ENCODE results near the gene FCRL5.

Gene FCRL5

GRCh38 chr1:157483635-157484034, 68.7 kb downstream of the FCRL5 start:
- CTCF ChIA-PET = interaction anchor here (1.0 to 12.8 kb wide), 10 partner anchors 8 to 310 kb away, joined by 3 to 105 read pairs (median 4); no protein-coding TSS in a partner anchor
- Histone ChIP-seq H3K4me3 (ENCODE audit: control insufficient read depth in 1 of 7, extremely low read depth in 1 of 7, insufficient read depth in 4 of 7, low read depth in 2 of 7, low read length in 6 of 7) (no peak overlapping the region), H3K27ac (ENCODE audit: insufficient read depth in 1 of 2, low read depth in 1 of 2, low read length in 2 of 2, poor library complexity in 1 of 2, severe bottlenecking in 2 of 2) (no peak overlapping the region), H3K9me3 (ENCODE audit: control extremely low read depth in 1 of 5, control insufficient read depth in 4 of 5, insufficient read depth in 2 of 5, low read depth in 1 of 5, low read length in 4 of 5) (peaks cover 0 to 17% (median 8%) of the 10 kb centered on the region in 5 experiments), H3K4me1 (ENCODE audit: control extremely low read depth in 1 of 4, control insufficient read depth in 4 of 4, insufficient read depth in 4 of 4, low read length in 3 of 4) (peaks cover 0 to 25% (median 17%) of the 10 kb centered on the region in 4 experiments), H3K27me3 (replicated peaks in 2 of 5; ENCODE audit: control insufficient read depth in 4 of 5, insufficient read depth in 5 of 5, low read length in 4 of 5) (no peaks in the 10 kb centered on the region), H3K36me3 (ENCODE audit: control insufficient read depth in 4 of 4, insufficient read depth in 4 of 4, low read length in 3 of 4) (no peaks in the 10 kb centered on the region)
- POLR2A ChIA-PET = no interaction called here
- 97% methylated on average over 2 of the region's 2 CpGs for WGBS (ENCODE audit: insufficient coverage)
- no peak for DNase-seq

- Histone ChIP-seq H3K27me3 (replicated peaks in 2 of 5; ENCODE audit: control insufficient read depth in 4 of 5, insufficient read depth in 5 of 5, low read length in 4 of 5) (no peaks in the 10 kb centered on the region), H3K4me3 (ENCODE audit: control insufficient read depth in 1 of 7, extremely low read depth in 1 of 7, insufficient read depth in 4 of 7, low read depth in 2 of 7, low read length in 6 of 7) (no peak overlapping the region), H3K9me3 (ENCODE audit: control extremely low read depth in 1 of 5, control insufficient read depth in 4 of 5, insufficient read depth in 2 of 5, low read depth in 1 of 5, low read length in 4 of 5) (peaks cover 0 to 26% (median 13%) of the 10 kb centered on the region in 5 experiments), H3K27ac (ENCODE audit: insufficient read depth in 1 of 2, low read depth in 1 of 2, low read length in 2 of 2, poor library complexity in 1 of 2, severe bottlenecking in 2 of 2) (no peak overlapping the region), H3K4me1 (ENCODE audit: control extremely low read depth in 1 of 4, control insufficient read depth in 4 of 4, insufficient read depth in 4 of 4, low read length in 3 of 4) (peaks cover 0 to 24% (median 16%) of the 10 kb centered on the region in 4 experiments), H3K36me3 (ENCODE audit: control insufficient read depth in 4 of 4, insufficient read depth in 4 of 4, low read length in 3 of 4) (no peaks in the 10 kb centered on the region)
- POLR2A ChIA-PET = no interaction called here
- DNase-seq = no peak
- CTCF ChIA-PET = interaction anchor here (1.0 to 12.8 kb wide), 8 partner anchors 10 to 281 kb away, joined by 3 to 105 read pairs (median 6); no protein-coding TSS in a partner anchor
- WGBS (ENCODE audit: insufficient coverage) = 100% methylated on average over 1 of the region's 2 CpGs
Measured at GRCh38 chr1:157482717-157483116, 69.6 kb downstream of the FCRL5 start.

- Histone ChIP-seq H3K4me1 (ENCODE audit: control extremely low read depth in 1 of 4, control insufficient read depth in 4 of 4, insufficient read depth in 4 of 4, low read length in 3 of 4) (peaks cover 0 to 19% (median 13%) of the 10 kb centered on the region in 4 experiments), H3K4me3 (ENCODE audit: control insufficient read depth in 1 of 7, extremely low read depth in 1 of 7, insufficient read depth in 4 of 7, low read depth in 2 of 7, low read length in 6 of 7) (no peak overlapping the region), H3K27me3 (replicated peaks in 2 of 5; ENCODE audit: control insufficient read depth in 4 of 5, insufficient read depth in 5 of 5, low read length in 4 of 5) (no peaks in the 10 kb centered on the region), H3K36me3 (ENCODE audit: control insufficient read depth in 4 of 4, insufficient read depth in 4 of 4, low read length in 3 of 4) (no peaks in the 10 kb centered on the region), H3K27ac (ENCODE audit: insufficient read depth in 1 of 2, low read depth in 1 of 2, low read length in 2 of 2, poor library complexity in 1 of 2, severe bottlenecking in 2 of 2) (no peak overlapping the region), H3K9me3 (ENCODE audit: control extremely low read depth in 1 of 5, control insufficient read depth in 4 of 5, insufficient read depth in 2 of 5, low read depth in 1 of 5, low read length in 4 of 5) (peaks cover 0 to 32% (median 17%) of the 10 kb centered on the region in 5 experiments)
- ChIA-PET POLR2A (no interaction called here), CTCF (interaction anchor here (1.4 to 12.8 kb wide), 5 partner anchors 9 to 119 kb away, joined by 3 to 105 read pairs (median 10); no protein-coding TSS in a partner anchor)
- DNase-seq = no peak
Measured at GRCh38 chr1:157482174-157482573, 70.1 kb downstream of the FCRL5 start.

- H3K9me3 ChIP-seq (ENCODE audit: control extremely low read depth in 1 of 5, control insufficient read depth in 4 of 5, insufficient read depth in 2 of 5, low read depth in 1 of 5, low read length in 4 of 5) = peaks cover 0 to 43% (median 22%) of the 10 kb centered on the region in 5 experiments
- peaks cover 0 to 8% (median 2%) of the 10 kb centered on the region in 4 experiments for H3K4me1 ChIP-seq (ENCODE audit: control extremely low read depth in 1 of 4, control insufficient read depth in 4 of 4, insufficient read depth in 4 of 4, low read length in 3 of 4)
- no peaks in the 10 kb centered on the region for H3K27me3 ChIP-seq (replicated peaks in 2 of 5; ENCODE audit: control insufficient read depth in 4 of 5, insufficient read depth in 5 of 5, low read length in 4 of 5)
- POLR2A ChIA-PET = no interaction called here
- H3K4me3 ChIP-seq (ENCODE audit: control insufficient read depth in 1 of 7, extremely low read depth in 1 of 7, insufficient read depth in 4 of 7, low read depth in 2 of 7, low read length in 6 of 7) = no peak overlapping the region
- no peak overlapping the region for H3K27ac ChIP-seq (ENCODE audit: insufficient read depth in 1 of 2, low read depth in 1 of 2, low read length in 2 of 2, poor library complexity in 1 of 2, severe bottlenecking in 2 of 2)
- CTCF ChIA-PET = interaction anchor here (1.2 to 4.8 kb wide), 2 partner anchors 10 to 76 kb away, joined by 3 to 25 read pairs; no protein-coding TSS in a partner anchor
- no peaks in the 10 kb centered on the region for H3K36me3 ChIP-seq (ENCODE audit: control insufficient read depth in 4 of 4, insufficient read depth in 4 of 4, low read length in 3 of 4)
- DNase-seq = no peak
Measured at GRCh38 chr1:157478030-157478429, 74.3 kb downstream of the FCRL5 start.

- no peak for DNase-seq
- H3K27me3 ChIP-seq (replicated peaks in 2 of 5; ENCODE audit: control insufficient read depth in 4 of 5, insufficient read depth in 5 of 5, low read length in 4 of 5) = no peaks in the 10 kb centered on the region
- H3K4me1 ChIP-seq (ENCODE audit: control extremely low read depth in 1 of 4, control insufficient read depth in 4 of 4, insufficient read depth in 4 of 4, low read length in 3 of 4) = peaks cover 0 to 8% (median under 1%) of the 10 kb centered on the region in 4 experiments
- WGBS (ENCODE audit: insufficient coverage) = 100% methylated on average over 3 of the region's 4 CpGs
- CTCF ChIA-PET = interaction anchor here (1.2 to 4.8 kb wide), 3 partner anchors 10 to 111 kb away, joined by 3 to 25 read pairs (median 3); no protein-coding TSS in a partner anchor
- H3K36me3 ChIP-seq (ENCODE audit: control insufficient read depth in 4 of 4, insufficient read depth in 4 of 4, low read length in 3 of 4) = no peaks in the 10 kb centered on the region
- no peak overlapping the region for H3K27ac ChIP-seq (ENCODE audit: insufficient read depth in 1 of 2, low read depth in 1 of 2, low read length in 2 of 2, poor library complexity in 1 of 2, severe bottlenecking in 2 of 2)
- H3K4me3 ChIP-seq (ENCODE audit: control insufficient read depth in 1 of 7, extremely low read depth in 1 of 7, insufficient read depth in 4 of 7, low read depth in 2 of 7, low read length in 6 of 7) = no peak overlapping the region
- H3K9me3 ChIP-seq (ENCODE audit: control extremely low read depth in 1 of 5, control insufficient read depth in 4 of 5, insufficient read depth in 2 of 5, low read depth in 1 of 5, low read length in 4 of 5) = peaks cover 0 to 43% (median 22%) of the 10 kb centered on the region in 5 experiments
- POLR2A ChIA-PET = no interaction called here
Measured at GRCh38 chr1:157477419-157477818, 74.9 kb downstream of the FCRL5 start.

GRCh38 chr1:157472959-157473358, 79.4 kb downstream of the FCRL5 start:
- POLR2A ChIA-PET = no interaction called here
- Histone ChIP-seq H3K4me3 (ENCODE audit: control insufficient read depth in 1 of 7, extremely low read depth in 1 of 7, insufficient read depth in 4 of 7, low read depth in 2 of 7, low read length in 6 of 7) (no peak overlapping the region), H3K27me3 (replicated peaks in 2 of 5; ENCODE audit: control insufficient read depth in 4 of 5, insufficient read depth in 5 of 5, low read length in 4 of 5) (no peaks in the 10 kb centered on the region), H3K27ac (ENCODE audit: insufficient read depth in 1 of 2, low read depth in 1 of 2, low read length in 2 of 2, poor library complexity in 1 of 2, severe bottlenecking in 2 of 2) (no peak overlapping the region), H3K4me1 (ENCODE audit: control extremely low read depth in 1 of 4, control insufficient read depth in 4 of 4, insufficient read depth in 4 of 4, low read length in 3 of 4) (peaks cover 3 to 22% (median 14%) of the 10 kb centered on the region in 4 experiments), H3K9me3 (ENCODE audit: control extremely low read depth in 1 of 5, control insufficient read depth in 4 of 5, insufficient read depth in 2 of 5, low read depth in 1 of 5, low read length in 4 of 5) (peaks cover 0 to 20% (median 9%) of the 10 kb centered on the region in 5 experiments), H3K36me3 (ENCODE audit: control insufficient read depth in 4 of 4, insufficient read depth in 4 of 4, low read length in 3 of 4) (no peaks in the 10 kb centered on the region)
- DNase-seq = no peak
- CTCF ChIA-PET = interaction anchor here (1.0 kb wide), 2 partner anchors 10 to 43 kb away, joined by 3 read pairs; no protein-coding TSS in a partner anchor
- 83% methylated on average over 1 of the region's 3 CpGs for WGBS (ENCODE audit: insufficient coverage)

GRCh38 chr1:157472056-157472701, 80.1 kb downstream of the FCRL5 start:
- no peak overlapping the region for H3K27ac ChIP-seq (ENCODE audit: insufficient read depth in 1 of 2, low read depth in 1 of 2, low read length in 2 of 2, poor library complexity in 1 of 2, severe bottlenecking in 2 of 2)
- 76% methylated on average over 4 of the region's 5 CpGs for WGBS (ENCODE audit: insufficient coverage)
- peaks cover 0 to 12% (median 6%) of the 10 kb centered on the region in 5 experiments for H3K9me3 ChIP-seq (ENCODE audit: control extremely low read depth in 1 of 5, control insufficient read depth in 4 of 5, insufficient read depth in 2 of 5, low read depth in 1 of 5, low read length in 4 of 5)
- H3K36me3 ChIP-seq (ENCODE audit: control insufficient read depth in 4 of 4, insufficient read depth in 4 of 4, low read length in 3 of 4) = no peaks in the 10 kb centered on the region
- no peaks in the 10 kb centered on the region for H3K27me3 ChIP-seq (replicated peaks in 2 of 5; ENCODE audit: control insufficient read depth in 4 of 5, insufficient read depth in 5 of 5, low read length in 4 of 5)
- no peak overlapping the region for H3K4me3 ChIP-seq (ENCODE audit: control insufficient read depth in 1 of 7, extremely low read depth in 1 of 7, insufficient read depth in 4 of 7, low read depth in 2 of 7, low read length in 6 of 7)
- ChIA-PET POLR2A (no interaction called here), CTCF (no interaction called here)
- peaks cover 3 to 22% (median 14%) of the 10 kb centered on the region in 4 experiments for H3K4me1 ChIP-seq (ENCODE audit: control extremely low read depth in 1 of 4, control insufficient read depth in 4 of 4, insufficient read depth in 4 of 4, low read length in 3 of 4)
- no peak for DNase-seq

Measured in common myeloid progenitor, CD34-positive (primary cell).